ENCODE measurements around the gene GLRX5. TPM values are rescaled to one million over a fixed set of nuclear protein-coding genes. Genes with fewer than 3 reads are reported as not detected.

The GLRX5 gene
- total RNA-seq, 1 experiment from 2014 or later = 62.2 TPM

- H3K4me2 ChIP-seq (ENCODE audit: insufficient read depth, insufficient read length, low read length) = no peak overlapping the region
- H3K14ac ChIP-seq (ENCODE audit: insufficient read depth, low read length) = no peak overlapping the region
- H2BK15ac ChIP-seq (ENCODE audit: low read depth, low read length) = no peak overlapping the region
- H3T11ph ChIP-seq (ENCODE audit: low read length) = no peak overlapping the region
- peaks cover 3% of the 10 kb centered on the region for H3K27me3 Mint-ChIP-seq (ENCODE audit: low read depth)
- peaks cover 19 to 31% of the 10 kb centered on the region in 2 experiments for H3K4me1 Mint-ChIP-seq
- H4K5ac ChIP-seq (ENCODE audit: insufficient read length, low read depth, low read length) = no peak overlapping the region
- H3K4me3 Mint-ChIP-seq = no peak overlapping the region
- H2BK5ac ChIP-seq (ENCODE audit: insufficient read length, low read length) = no peak overlapping the region
- H4K8ac ChIP-seq (replicated peaks; ENCODE audit: insufficient read length, low read depth, low read length) = no peak overlapping the region
- H2AK5ac ChIP-seq (ENCODE audit: insufficient read length, low read length) = no peak overlapping the region
- H2BK12ac ChIP-seq (ENCODE audit: insufficient read length, low read depth, low read length) = no peak overlapping the region
- H3K4me1 ChIP-seq (ENCODE audit: insufficient read depth, low read length) = no peaks in the 10 kb centered on the region
- no peak overlapping the region for H2BK120ac ChIP-seq (ENCODE audit: low read depth, low read length, poor library complexity, severe bottlenecking)
- H3K9me3 Mint-ChIP-seq = no peaks in the 10 kb centered on the region
- no peaks in the 10 kb centered on the region for H3K79me1 ChIP-seq (ENCODE audit: insufficient read depth, low read depth, low read length, poor library complexity, severe bottlenecking)
- peaks cover 4 to 15% (median 10%) of the 10 kb centered on the region in 3 experiments; a peak in 6 of 7 replicates for H3K36me3 Mint-ChIP-seq (ENCODE audit: insufficient read depth in 1 of 3, low read depth in 3 of 3)
- no peak for DNase-seq
- no peak overlapping the region for H3K18ac ChIP-seq (ENCODE audit: insufficient read length, low read depth, low read length)
- H3K27ac Mint-ChIP-seq = no peak overlapping the region
- no peak overlapping the region for H3K56ac ChIP-seq (ENCODE audit: insufficient read length, low read depth, low read length)
- H3K23me2 ChIP-seq (ENCODE audit: insufficient read length, low read depth, low read length, poor library complexity, severe bottlenecking) = no peaks in the 10 kb centered on the region
- no peak overlapping the region for H3K4ac ChIP-seq (ENCODE audit: low read depth, low read length)
- no peaks in the 10 kb centered on the region for H4K20me1 ChIP-seq (ENCODE audit: control insufficient read depth, insufficient read depth, insufficient read length)
- no peak overlapping the region for H4K91ac ChIP-seq (ENCODE audit: insufficient read length, low read depth, low read length)
- no peak overlapping the region for H2BK20ac ChIP-seq (ENCODE audit: low read depth, low read length, poor library complexity, severe bottlenecking)
- no peak overlapping the region for H3K9ac ChIP-seq (ENCODE audit: extremely low read depth, insufficient read length, low read length)
- H3K9me3 ChIP-seq (ENCODE audit: control insufficient read depth, low read depth, low read length) = no peaks in the 10 kb centered on the region
- no peak overlapping the region for H2AFZ ChIP-seq (ENCODE audit: low read length)
- no peaks in the 10 kb centered on the region for H3K27me3 ChIP-seq (ENCODE audit: insufficient read depth, low read length)
- TF ChIP-seq CTCF (conservative IDR thresholded peaks at IDR 0.05) = peak; percentile 84
- H3K79me2 ChIP-seq (ENCODE audit: insufficient read depth, low read length) = peaks cover 8% of the 10 kb centered on the region
- no peak overlapping the region for H3K27ac ChIP-seq (ENCODE audit: insufficient read length, low read depth, low read length)
- H3K23ac ChIP-seq (ENCODE audit: insufficient read length, low read depth, low read length) = no peak overlapping the region
- no CpG with 5 or more reads among the region's 4 CpGs for WGBS (ENCODE audit: extremely low coverage, insufficient read length, low lambda C conversion rate)
Measured at GRCh38 chr14:95527387-95528002, 7.4 kb upstream of the GLRX5 start.
